Fibroblast of mammary gland (primary cell): ENCODE measurements around the gene NUDT7.

Experiments used
- DNase-seq: peaks from one replicate; pipeline ENCODE4 v3.0.0-alpha.2; 2010; ENCODE audit warnings: low read depth
- H3K4me3 ChIP-seq: 2 replicates; pipeline ENCODE4 v1.5.1; 2011; ENCODE audit warnings: low read depth, mild to moderate bottlenecking, low read length, moderate library complexity; ENCODE audit not compliant: control insufficient read depth
- CTCF ChIP-seq: conservative IDR thresholded peaks from 2 replicates; pipeline ENCODE4 v1.5.1; 2011; ENCODE audit warnings: low read depth, low read length, inconsistent platforms; ENCODE audit not compliant: control insufficient read depth, insufficient read depth

Gene NUDT7

GRCh38 chr16:77721752-77722308 is 484 bp upstream of the NUDT7 start:
- no peak for DNase-seq
- peak overlapping the region; percentile 30 for H3K4me3 ChIP-seq
- no peak for TF ChIP-seq CTCF

- TF ChIP-seq CTCF: no peak
- H3K4me3 ChIP-seq: peak overlapping the region; percentile 78
- DNase-seq: peak; percentile 74
These were observed 797 bp downstream of the NUDT7 start for GRCh38 chr16:77723108-77723514.

GRCh38 chr16:77724174-77724573 is 1.9 kb downstream of the NUDT7 start:
- DNase-seq: no peak
- TF ChIP-seq CTCF: no peak
- no peak overlapping the region for H3K4me3 ChIP-seq

- DNase-seq: no peak
- TF ChIP-seq CTCF: no peak
- no peak overlapping the region for H3K4me3 ChIP-seq
These were observed 7.6 kb downstream of the NUDT7 start for GRCh38 chr16:77729951-77730350.

GRCh38 chr16:77732241-77732946 is 10.1 kb downstream of the NUDT7 start:
- H3K4me3 ChIP-seq: no peak overlapping the region
- peak; percentile 82 for DNase-seq
- TF ChIP-seq CTCF: no peak

- no peak overlapping the region for H3K4me3 ChIP-seq
- no peak for TF ChIP-seq CTCF
- no peak for DNase-seq
These were observed 14.6 kb downstream of the NUDT7 start for GRCh38 chr16:77736879-77737278.
